B cell (primary cell): ENCODE measurements around the gene COPA.

Experiments used
- CTCF ChIP-seq: fragments of 200-600 bp; IDR thresholded peaks from one replicate; pipeline ENCODE4 v1.8.0; 2022; ENCODE audit warnings: antibody characterized with exemption, mild to moderate bottlenecking
- EZH2 ChIP-seq: IDR thresholded peaks from 2 replicates; pipeline ENCODE4 v1.6.1; 2012; ENCODE audit warnings: borderline replicate concordance, low read depth, mild to moderate bottlenecking, moderate library complexity, low read length; ENCODE audit not compliant: insufficient read depth, poor library complexity, severe bottlenecking

- no peak for TF ChIP-seq CTCF
- no peak for TF ChIP-seq EZH2
These were observed 10.5 kb downstream of the COPA start for GRCh38 chr1:160332516-160332915.
